Fibroblast of pulmonary artery (primary cell): ENCODE measurements around the gene XG.
"Not testable (repeated sequence)": the region's sequence is repeated elsewhere in the genome, so short reads cannot be mapped to it uniquely, and the experiment has no call there.

Source experiments
- DNase-seq: peaks from one replicate; pipeline ENCODE4 v3.0.0-alpha.2; 2010; ENCODE audit warnings: low read depth
- H3K4me3 ChIP-seq: replicated peaks from 2 replicates; pipeline ENCODE4 v1.5.1; 2011; ENCODE audit warnings: low read depth, mild to moderate bottlenecking, control low read depth, low read length, moderate library complexity
- CTCF ChIP-seq: IDR thresholded peaks from 2 replicates; pipeline ENCODE4 v1.5.1; 2011; ENCODE audit warnings: mild to moderate bottlenecking, control low read depth, low read length, inconsistent platforms; ENCODE audit errors: missing control alignments

The XG gene

GRCh38 chrX:2767631-2768455, 16.0 kb downstream of the XG start:
- no peak for TF ChIP-seq CTCF
- peak; percentile 37 for DNase-seq
- no peak overlapping the region for H3K4me3 ChIP-seq

- TF ChIP-seq CTCF, result no peak
- no peak overlapping the region for H3K4me3 ChIP-seq
- DNase-seq, result no peak
These were observed 17.8 kb downstream of the XG start for GRCh38 chrX:2769615-2770014.

- H3K4me3 ChIP-seq, DNase-seq: not testable (repeated sequence)
These were observed 21.6 kb downstream of the XG start for GRCh38 chrX:2773166-2774055.

- DNase-seq, result no peak
- no peak for TF ChIP-seq CTCF
- H3K4me3 ChIP-seq, result no peak overlapping the region
These were observed 22.2 kb downstream of the XG start for GRCh38 chrX:2774057-2774456.

GRCh38 chrX:2774776-2775175, 22.9 kb downstream of the XG start:
- DNase-seq, result no peak
- TF ChIP-seq CTCF, result no peak
- H3K4me3 ChIP-seq, result no peak overlapping the region

GRCh38 chrX:2780472-2781225, 28.8 kb downstream of the XG start:
- not testable (repeated sequence) for DNase-seq, H3K4me3 ChIP-seq

GRCh38 chrX:2781226-2781571, 29.4 kb downstream of the XG start:
- H3K4me3 ChIP-seq, result no peak overlapping the region
- no peak for TF ChIP-seq CTCF
- DNase-seq, result no peak
